ENCODE data around the gene TMEM165. TPM values are rescaled to one million over a fixed set of nuclear protein-coding genes. Genes with fewer than 3 reads are reported as not detected.
"Not testable (repeated sequence)": the region's sequence is repeated elsewhere in the genome, so short reads cannot be mapped to it uniquely, and the experiment has no call there.

TMEM165 gene
- total RNA-seq, 4 donors from 2014 or later, result 82.5 to 129 (median 98.3) TPM

DNA sequence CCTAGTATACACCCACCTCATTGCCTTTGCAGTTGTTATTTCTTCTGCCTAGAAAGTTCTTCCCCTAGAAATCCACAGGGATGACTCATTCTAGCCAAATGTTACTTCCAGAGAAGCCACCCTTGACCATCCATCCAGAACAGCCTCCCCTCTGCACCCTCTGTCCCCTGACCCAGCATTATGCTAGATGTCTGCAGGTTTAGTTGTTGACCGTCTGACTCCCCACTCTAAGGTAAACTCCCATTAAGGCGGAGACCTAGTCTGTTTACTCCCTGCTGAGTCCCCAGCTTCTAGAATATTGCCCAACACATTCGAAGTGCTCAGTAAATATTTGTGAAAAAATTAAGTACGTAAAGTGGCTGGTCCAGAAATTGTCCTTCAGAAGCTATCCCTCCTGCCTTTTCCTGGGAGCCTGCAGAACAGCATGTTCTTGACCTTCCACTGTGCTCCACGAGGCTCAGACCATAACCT, 38.7 kb upstream of the TMEM165 start:
- Histone ChIP-seq H3K36me3 (no peaks in the 10 kb centered on the region), H3K4me1 (peaks cover 59% of the 10 kb centered on the region), H3K27me3 (no peaks in the 10 kb centered on the region), H3K27ac (peak overlapping the region; percentile 73), H3K9me3 (no peaks in the 10 kb centered on the region), H3K4me3 (no peak overlapping the region)
- 61% methylated on average over 5 of the region's 5 CpGs for WGBS
- no peak for DNase-seq (ENCODE audit: low spot score in 2 of 2)
- TF ChIP-seq POLR2AphosphoS5 (IDR thresholded peaks at IDR 0.05), result no peak
- TF ChIP-seq, protein P1, sequence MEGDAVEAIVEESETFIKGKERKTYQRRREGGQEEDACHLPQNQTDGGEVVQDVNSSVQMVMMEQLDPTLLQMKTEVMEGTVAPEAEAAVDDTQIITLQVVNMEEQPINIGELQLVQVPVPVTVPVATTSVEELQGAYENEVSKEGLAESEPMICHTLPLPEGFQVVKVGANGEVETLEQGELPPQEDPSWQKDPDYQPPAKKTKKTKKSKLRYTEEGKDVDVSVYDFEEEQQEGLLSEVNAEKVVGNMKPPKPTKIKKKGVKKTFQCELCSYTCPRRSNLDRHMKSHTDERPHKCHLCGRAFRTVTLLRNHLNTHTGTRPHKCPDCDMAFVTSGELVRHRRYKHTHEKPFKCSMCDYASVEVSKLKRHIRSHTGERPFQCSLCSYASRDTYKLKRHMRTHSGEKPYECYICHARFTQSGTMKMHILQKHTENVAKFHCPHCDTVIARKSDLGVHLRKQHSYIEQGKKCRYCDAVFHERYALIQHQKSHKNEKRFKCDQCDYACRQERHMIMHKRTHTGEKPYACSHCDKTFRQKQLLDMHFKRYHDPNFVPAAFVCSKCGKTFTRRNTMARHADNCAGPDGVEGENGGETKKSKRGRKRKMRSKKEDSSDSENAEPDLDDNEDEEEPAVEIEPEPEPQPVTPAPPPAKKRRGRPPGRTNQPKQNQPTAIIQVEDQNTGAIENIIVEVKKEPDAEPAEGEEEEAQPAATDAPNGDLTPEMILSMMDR (IDR thresholded peaks at IDR 0.05), result no peak

DNA sequence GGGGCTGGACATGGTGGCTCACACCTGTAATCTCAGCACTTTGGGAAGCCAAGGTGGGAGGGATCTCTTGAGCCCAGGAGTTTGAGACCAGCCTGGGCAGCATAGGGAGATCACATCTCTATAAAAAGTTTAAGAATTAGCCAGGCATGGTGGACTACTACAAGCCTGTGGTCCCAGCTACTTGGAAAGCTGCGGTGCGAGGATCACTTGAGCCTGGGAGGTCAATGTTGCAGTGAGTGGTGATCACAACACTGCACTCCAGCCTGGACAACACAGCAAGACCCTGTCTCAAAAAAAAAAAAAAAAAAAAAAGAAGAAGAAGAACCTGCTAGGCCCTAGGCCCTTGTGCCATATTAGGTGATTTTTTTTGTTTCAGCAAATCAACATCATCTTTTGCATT, 37.5 kb upstream of the TMEM165 start:
- WGBS, result 97% methylated on average over 2 of the region's 2 CpGs
- Histone ChIP-seq H3K4me3 (no peak overlapping the region), H3K27ac (peak overlapping the region; percentile 73), H3K27me3 (no peaks in the 10 kb centered on the region), H3K9me3 (no peaks in the 10 kb centered on the region), H3K4me1 (peaks cover 59% of the 10 kb centered on the region), H3K36me3 (no peaks in the 10 kb centered on the region)
- TF ChIP-seq POLR2A (IDR thresholded peaks at IDR 0.05) (no peak), EP300 (IDR thresholded peaks at IDR 0.05) (no peak), POLR2AphosphoS5 (IDR thresholded peaks at IDR 0.05) (no peak)
- TF ChIP-seq, protein P1 (IDR thresholded peaks at IDR 0.05), result no peak
- no peak for DNase-seq (ENCODE audit: low spot score in 2 of 2)

DNA sequence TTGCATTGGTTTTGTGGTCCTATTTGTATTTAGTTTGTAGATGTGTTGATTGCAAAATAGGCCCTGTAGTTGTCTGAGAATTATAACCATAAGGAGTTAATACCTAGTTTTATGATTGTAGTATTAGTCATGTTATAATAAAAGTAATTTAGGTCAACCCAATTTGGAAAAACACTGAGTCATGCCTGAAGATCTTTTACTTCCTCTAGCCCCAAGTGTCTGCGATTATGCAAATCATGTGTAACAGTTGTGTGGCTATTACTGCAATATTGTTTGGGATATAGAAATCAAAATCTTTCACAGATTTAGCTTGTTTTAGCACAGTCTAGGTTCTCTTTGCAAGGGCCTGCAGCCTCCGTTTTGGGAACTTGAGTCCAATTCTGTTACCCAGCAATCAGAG, 37.1 kb upstream of the TMEM165 start:
- H3K27me3 ChIP-seq, result no peaks in the 10 kb centered on the region
- TF ChIP-seq, protein P1 (IDR thresholded peaks at IDR 0.05), result no peak
- TF ChIP-seq POLR2AphosphoS5 (IDR thresholded peaks at IDR 0.05) (no peak), POLR2A (IDR thresholded peaks at IDR 0.05) (no peak), EP300 (IDR thresholded peaks at IDR 0.05) (no peak)
- peaks cover 59% of the 10 kb centered on the region for H3K4me1 ChIP-seq
- H3K9me3 ChIP-seq, result no peaks in the 10 kb centered on the region
- 17% methylated on average over 2 of the region's 2 CpGs for WGBS
- peak overlapping the region; percentile 73 for H3K27ac ChIP-seq
- peak overlapping the region; percentile 2 for H3K4me3 ChIP-seq
- H3K36me3 ChIP-seq, result no peaks in the 10 kb centered on the region
- no peak for DNase-seq (ENCODE audit: low spot score in 2 of 2)

DNA sequence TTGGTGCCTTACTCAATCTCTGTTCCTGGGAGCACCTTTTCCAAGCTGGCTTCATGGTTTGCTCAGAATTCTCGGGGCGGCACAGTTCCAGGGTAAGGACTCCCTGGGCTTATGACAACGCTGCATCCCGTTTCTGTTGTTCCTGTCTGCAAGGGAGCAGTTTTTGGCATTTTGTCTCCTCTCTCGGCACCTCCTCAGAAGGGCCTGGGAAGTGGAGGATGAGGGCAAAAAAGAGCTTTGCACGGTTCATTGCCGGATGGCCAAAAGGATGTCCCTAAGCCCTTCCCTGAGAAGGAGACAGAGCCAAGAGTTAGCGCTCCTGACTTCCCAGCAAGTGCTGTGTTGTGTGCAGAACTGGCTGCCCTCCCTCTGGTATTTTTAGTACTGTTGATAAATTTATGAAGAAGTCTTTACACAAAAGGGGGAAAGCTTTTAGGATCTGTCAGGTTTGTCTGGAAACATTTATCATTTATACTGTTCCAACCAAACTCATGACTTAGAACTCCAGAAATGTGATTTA, 36.3 kb upstream of the TMEM165 start:
- no peak for TF ChIP-seq POLR2AphosphoS5 (IDR thresholded peaks at IDR 0.05)
- TF ChIP-seq, protein P1 (IDR thresholded peaks at IDR 0.05), result no peak
- TF ChIP-seq POLR2A (IDR thresholded peaks at IDR 0.05), result no peak
- peaks cover 59% of the 10 kb centered on the region for H3K4me1 ChIP-seq
- peaks cover 2% of the 10 kb centered on the region for H3K36me3 ChIP-seq
- H3K4me3 ChIP-seq, result peak overlapping the region; percentile 2
- no peaks in the 10 kb centered on the region for H3K27me3 ChIP-seq
- DNase-seq (ENCODE audit: low spot score in 2 of 2), result no peak
- H3K27ac ChIP-seq, result peak overlapping the region; percentile 73
- no peaks in the 10 kb centered on the region for H3K9me3 ChIP-seq
- WGBS, result 47% methylated on average over 8 of the region's 8 CpGs

DNA sequence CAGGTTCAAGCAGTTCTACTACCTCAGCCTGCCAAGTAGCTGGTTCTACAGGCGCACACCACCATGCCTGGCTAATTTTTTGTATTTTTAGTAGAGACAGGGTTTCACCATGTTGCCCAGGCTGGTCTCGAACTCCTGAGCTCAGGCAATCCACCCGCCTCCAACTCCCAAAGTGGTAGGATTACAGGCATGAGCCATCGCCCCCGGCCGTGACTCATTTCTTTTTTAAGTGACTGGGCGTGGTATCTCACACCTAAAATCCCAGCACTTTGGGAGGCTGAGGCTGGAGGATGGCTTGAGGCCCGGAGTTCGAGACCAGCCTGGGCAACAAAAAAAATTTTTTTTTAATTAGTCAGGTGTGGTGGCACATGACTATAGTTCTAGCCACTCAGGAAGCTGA, 32.8 kb upstream of the TMEM165 start:
- not testable (repeated sequence) for H3K36me3 ChIP-seq; H3K27me3 ChIP-seq; H3K4me3 ChIP-seq; H3K27ac ChIP-seq; DNase-seq (ENCODE audit: low spot score in 2 of 2); H3K9me3 ChIP-seq
- peaks cover 31% of the 10 kb centered on the region for H3K4me1 ChIP-seq
- 84% methylated on average over 8 of the region's 9 CpGs for whole genome bisulfite sequencing
